HEK293T (cell line): ENCODE measurements around the gene HNMT.

Source experiments
- BHLHE40 ChIP-seq: fragments of 450-650 bp; IDR thresholded peaks from 2 replicates; pipeline ENCODE4 v1.6.1; 2016; ENCODE audit warnings: mild to moderate bottlenecking, moderate library complexity, borderline replicate concordance
- CTBP1 ChIP-seq: fragments of 450-650 bp; IDR thresholded peaks from 2 replicates; pipeline ENCODE4 v1.6.1; 2016; ENCODE audit warnings: borderline replicate concordance
- HDGF ChIP-seq: fragments of 450-650 bp; IDR thresholded peaks from 2 replicates; pipeline ENCODE4 v1.6.1; 2017; ENCODE audit warnings: antibody characterized with exemption, borderline replicate concordance
- NFRKB ChIP-seq: fragments of 450-650 bp; IDR thresholded peaks from 2 replicates; pipeline ENCODE4 v1.6.1; 2016; ENCODE audit warnings: mild to moderate bottlenecking, moderate library complexity
- SP1 ChIP-seq: fragments of 450-650 bp; IDR thresholded peaks from 2 replicates; pipeline ENCODE4 v1.6.1; 2017
- SUZ12 ChIP-seq: fragments of 450-650 bp; IDR thresholded peaks from 2 replicates; pipeline ENCODE4 v1.6.1; 2016; ENCODE audit warnings: mild to moderate bottlenecking
- TF ChIP-seq, protein P1 (sequence below): fragments of 450-650 bp; IDR thresholded peaks from 2 replicates; pipeline ENCODE4 v1.6.1; 2016

DNA sequence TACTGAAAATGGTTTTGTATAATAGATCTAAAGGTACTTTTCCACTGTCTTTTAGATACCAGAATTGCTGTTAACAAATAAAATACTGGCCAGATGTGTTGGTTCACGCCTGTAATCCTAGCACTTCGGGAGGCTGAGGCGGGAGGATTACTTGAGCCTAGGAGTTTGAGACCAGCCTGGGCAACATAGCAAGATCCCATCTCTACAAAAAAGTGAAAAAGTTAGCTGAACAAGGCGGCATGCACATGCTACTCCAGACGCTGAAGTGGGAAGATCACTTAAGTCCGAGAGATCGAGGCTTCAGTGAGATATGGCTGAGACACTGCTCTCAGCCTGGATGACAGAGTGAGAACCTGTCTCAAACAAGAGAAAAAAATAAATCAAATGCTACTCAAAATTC lies 2.8 kb downstream of the HNMT start:
- no peak for TF ChIP-seq SUZ12
- no peak for TF ChIP-seq SP1
- TF ChIP-seq NFRKB, result no peak
- no peak for TF ChIP-seq HDGF
- TF ChIP-seq CTBP1, result no peak
- TF ChIP-seq, protein P1, sequence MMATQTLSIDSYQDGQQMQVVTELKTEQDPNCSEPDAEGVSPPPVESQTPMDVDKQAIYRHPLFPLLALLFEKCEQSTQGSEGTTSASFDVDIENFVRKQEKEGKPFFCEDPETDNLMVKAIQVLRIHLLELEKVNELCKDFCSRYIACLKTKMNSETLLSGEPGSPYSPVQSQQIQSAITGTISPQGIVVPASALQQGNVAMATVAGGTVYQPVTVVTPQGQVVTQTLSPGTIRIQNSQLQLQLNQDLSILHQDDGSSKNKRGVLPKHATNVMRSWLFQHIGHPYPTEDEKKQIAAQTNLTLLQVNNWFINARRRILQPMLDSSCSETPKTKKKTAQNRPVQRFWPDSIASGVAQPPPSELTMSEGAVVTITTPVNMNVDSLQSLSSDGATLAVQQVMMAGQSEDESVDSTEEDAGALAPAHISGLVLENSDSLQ, result no peak
- TF ChIP-seq BHLHE40, result no peak
